ENCODE measurements around the gene ZSWIM2.
"Not testable (repeated sequence)": the region's sequence is repeated elsewhere in the genome, so short reads cannot be mapped to it uniquely, and the experiment has no call there.

ZSWIM2 gene

GRCh38 chr2:186848873-186849578, at the start of gene ZSWIM2:
ZSWIM2 (minus strand) TSS chr2:186849170; CDS start chr2:186849130, 40 bp downstream.
- H3K4me3 ChIP-seq (ENCODE audit: low read depth, low read length): no peak within 1 kb of the TSS
- no peak for TF ChIP-seq CTCF (IDR thresholded peaks at IDR 0.05; ENCODE audit: borderline replicate concordance, insufficient read depth, low read depth, low read length)

GRCh38 chr2:186896220-186896619, 47.2 kb upstream of the ZSWIM2 start:
- not testable (repeated sequence) for H3K4me3 ChIP-seq (ENCODE audit: low read depth, low read length)

GRCh38 chr2:186895451-186895850, 46.5 kb upstream of the ZSWIM2 start:
- no peak for TF ChIP-seq CTCF (IDR thresholded peaks at IDR 0.05; ENCODE audit: borderline replicate concordance, insufficient read depth, low read depth, low read length)

GRCh38 chr2:186894478-186894877, 45.5 kb upstream of the ZSWIM2 start:
- TF ChIP-seq CTCF (IDR thresholded peaks at IDR 0.05; ENCODE audit: borderline replicate concordance, insufficient read depth, low read depth, low read length): no peak
- H3K4me3 ChIP-seq (ENCODE audit: low read depth, low read length): no peak overlapping the region

More at GRCh38 chr2:186895451-186895850, 46.5 kb upstream of the ZSWIM2 start:
- H3K4me3 ChIP-seq (ENCODE audit: low read depth, low read length): no peak overlapping the region

GRCh38 chr2:186892821-186893220, 43.9 kb upstream of the ZSWIM2 start:
- H3K4me3 ChIP-seq (ENCODE audit: low read depth, low read length): no peak overlapping the region
- no peak for TF ChIP-seq CTCF (IDR thresholded peaks at IDR 0.05; ENCODE audit: borderline replicate concordance, insufficient read depth, low read depth, low read length)

GRCh38 chr2:186891185-186891621, 42.2 kb upstream of the ZSWIM2 start:
- H3K4me3 ChIP-seq (ENCODE audit: low read depth, low read length): no peak overlapping the region
- no peak for TF ChIP-seq CTCF (IDR thresholded peaks at IDR 0.05; ENCODE audit: borderline replicate concordance, insufficient read depth, low read depth, low read length)

- H3K4me3 ChIP-seq (ENCODE audit: low read depth, low read length): no peak overlapping the region
- TF ChIP-seq CTCF (IDR thresholded peaks at IDR 0.05; ENCODE audit: borderline replicate concordance, insufficient read depth, low read depth, low read length): no peak
These were observed 40.3 kb upstream of the ZSWIM2 start for GRCh38 chr2:186889101-186889879.
